Measurements from ENCODE around the gene SLC9C2. TPM values are rescaled to one million over a fixed set of nuclear protein-coding genes. Genes with fewer than 3 reads are reported as not detected.

SLC9C2 gene
- total RNA-seq, 1 experiment from 2014 or later: not detected

GRCh38 chr1:173474097-173474779 is 128.6 kb downstream of the SLC9C2 start (continued):
- TF ChIP-seq CTCF (IDR thresholded peaks at IDR 0.05): no peak

DNA sequence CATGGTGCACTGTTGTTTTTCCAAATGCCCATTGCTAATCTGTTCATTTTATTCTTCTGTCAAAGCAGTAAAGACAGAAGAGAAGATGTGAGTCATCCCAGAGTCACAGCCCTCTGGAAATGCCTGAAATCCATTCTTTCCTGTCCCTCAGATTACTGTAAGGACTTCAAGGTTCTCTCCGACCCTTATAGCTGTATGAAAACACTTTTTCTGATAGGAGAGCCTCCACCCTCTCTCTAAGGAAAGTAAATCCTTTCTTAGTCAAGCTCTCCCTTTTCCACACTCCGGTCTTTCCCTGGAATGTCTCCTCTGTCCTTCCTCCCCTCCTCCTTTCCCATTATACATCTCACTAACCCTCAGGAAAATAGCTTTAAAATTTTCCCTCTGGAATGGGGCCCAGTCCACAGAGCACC is 129.3 kb downstream of the SLC9C2 start:
- H3K27me3 Mint-ChIP-seq (ENCODE audit: low read depth): no peaks in the 10 kb centered on the region; the same call in 1 of the 2 replicates
- H3K4me3 Mint-ChIP-seq: no peak overlapping the region
- TF ChIP-seq MLX (CRISPR knock-in tag; IDR thresholded peaks at IDR 0.05) (no peak), TCF7 (CRISPR knock-in tag; IDR thresholded peaks at IDR 0.05; ENCODE audit: low read depth) (no peak), JAZF1 (CRISPR knock-in tag; IDR thresholded peaks at IDR 0.05) (no peak), TP53 (CRISPR knock-in tag; IDR thresholded peaks at IDR 0.05) (no peak), ZNF317 (CRISPR knock-in tag; IDR thresholded peaks at IDR 0.05; ENCODE audit: borderline replicate concordance, low read depth) (no peak), GABPB1 (CRISPR knock-in tag; IDR thresholded peaks at IDR 0.05) (no peak), PRRX2 (CRISPR knock-in tag; IDR thresholded peaks at IDR 0.05) (no peak), GRHL2 (CRISPR knock-in tag; IDR thresholded peaks at IDR 0.05; ENCODE audit: insufficient replicate concordance, severe bottlenecking) (no peak), E2F4 (CRISPR knock-in tag; IDR thresholded peaks at IDR 0.05; ENCODE audit: borderline replicate concordance, low read depth) (no peak), ZNF532 (CRISPR knock-in tag; IDR thresholded peaks at IDR 0.05; ENCODE audit: borderline replicate concordance) (no peak), GTF2I (CRISPR knock-in tag; conservative IDR thresholded peaks at IDR 0.05) (no peak), CREM (CRISPR knock-in tag; IDR thresholded peaks at IDR 0.05) (no peak)
- no peak for ATAC-seq
- POLR2A ChIA-PET: no interaction called here
- no peak for DNase-seq (ENCODE audit: low spot score)
- CTCF ChIA-PET: interaction anchor here (0.7 kb wide), 1 partner anchor 43 kb away, joined by 3 read pairs; no protein-coding TSS in a partner anchor
- H3K27ac Mint-ChIP-seq: peak overlapping the region; percentile 80
- peaks cover 45% of the 10 kb centered on the region for H3K9me3 Mint-ChIP-seq
- H3K4me1 Mint-ChIP-seq: peaks cover 24% of the 10 kb centered on the region
- peaks cover 67% of the 10 kb centered on the region for H3K36me3 Mint-ChIP-seq

DNA sequence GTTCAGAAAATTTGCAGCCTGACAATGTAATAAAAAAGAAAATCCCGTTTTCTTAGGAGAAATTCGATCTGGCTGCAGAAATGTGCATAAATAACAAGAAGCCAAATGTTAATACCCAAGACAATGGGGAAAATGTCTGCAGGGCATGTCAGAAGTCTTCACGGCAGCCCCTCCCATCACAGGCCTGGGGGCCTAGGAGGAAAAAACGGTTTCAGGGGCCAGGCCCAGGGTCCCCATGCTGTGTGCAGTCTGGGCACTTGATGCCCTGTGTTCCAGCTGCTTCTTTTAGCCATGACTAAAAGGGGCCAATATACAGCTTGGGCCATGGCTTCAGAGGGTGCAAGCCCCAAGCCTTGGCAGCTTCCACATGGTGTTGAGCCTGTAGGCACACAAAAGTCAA is 132.3 kb downstream of the SLC9C2 start:
- H3K4me3 Mint-ChIP-seq: no peak overlapping the region
- ChIA-PET CTCF (no interaction called here), POLR2A (no interaction called here)
- no peak for ATAC-seq
- H3K36me3 Mint-ChIP-seq: peaks cover 87% of the 10 kb centered on the region
- peaks cover 14% of the 10 kb centered on the region for H3K4me1 Mint-ChIP-seq
- DNase-seq (ENCODE audit: low spot score): no peak
- no peaks in the 10 kb centered on the region; the same call in 1 of the 2 replicates for H3K27me3 Mint-ChIP-seq (ENCODE audit: low read depth)
- peaks cover 70% of the 10 kb centered on the region for H3K9me3 Mint-ChIP-seq
- no peak overlapping the region for H3K27ac Mint-ChIP-seq
- TF ChIP-seq FOXK1 (CRISPR knock-in tag; IDR thresholded peaks at IDR 0.05): no peak
- no peak for TF ChIP-seq ZNF317 (CRISPR knock-in tag; IDR thresholded peaks at IDR 0.05; ENCODE audit: borderline replicate concordance, low read depth)
- TF ChIP-seq CTCF (IDR thresholded peaks at IDR 0.05): no peak
- no peak for TF ChIP-seq E2F4 (CRISPR knock-in tag; IDR thresholded peaks at IDR 0.05; ENCODE audit: borderline replicate concordance, low read depth)
- no peak for TF ChIP-seq ETV6 (CRISPR knock-in tag; IDR thresholded peaks at IDR 0.05)
- no peak for TF ChIP-seq ZNF396 (CRISPR knock-in tag; IDR thresholded peaks at IDR 0.05; ENCODE audit: borderline replicate concordance)
- TF ChIP-seq TEAD4 (CRISPR knock-in tag; IDR thresholded peaks at IDR 0.05): no peak
- TF ChIP-seq, protein P1, sequence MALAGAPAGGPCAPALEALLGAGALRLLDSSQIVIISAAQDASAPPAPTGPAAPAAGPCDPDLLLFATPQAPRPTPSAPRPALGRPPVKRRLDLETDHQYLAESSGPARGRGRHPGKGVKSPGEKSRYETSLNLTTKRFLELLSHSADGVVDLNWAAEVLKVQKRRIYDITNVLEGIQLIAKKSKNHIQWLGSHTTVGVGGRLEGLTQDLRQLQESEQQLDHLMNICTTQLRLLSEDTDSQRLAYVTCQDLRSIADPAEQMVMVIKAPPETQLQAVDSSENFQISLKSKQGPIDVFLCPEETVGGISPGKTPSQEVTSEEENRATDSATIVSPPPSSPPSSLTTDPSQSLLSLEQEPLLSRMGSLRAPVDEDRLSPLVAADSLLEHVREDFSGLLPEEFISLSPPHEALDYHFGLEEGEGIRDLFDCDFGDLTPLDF (CRISPR knock-in tag; IDR thresholded peaks at IDR 0.05): no peak
- TF ChIP-seq RORB (CRISPR knock-in tag; IDR thresholded peaks at IDR 0.05): no peak
- TF ChIP-seq NR3C1 (CRISPR knock-in tag; conservative IDR thresholded peaks at IDR 0.05; ENCODE audit: low read depth): no peak
